Right lobe of liver (tissue), 6 donors: Measurements from ENCODE around the gene TMEM132D. TPM values are rescaled to one million over a fixed set of nuclear protein-coding genes. Genes with fewer than 3 reads are reported as not detected.

Experiments used
- ATAC-seq, 4 donors: fragments of 200-7000 bp; cut with Tn5 transposase; one replicate each; pipeline ENCODE4 v1.9.1; 2020; ENCODE audit warnings: mild to moderate bottlenecking in 4 of 4, moderate library complexity in 4 of 4
- DNase-seq, 3 donors: peaks; one replicate each; pipeline ENCODE4 v3.0.0-alpha.2; 2020
- H3K27ac ChIP-seq, 3 donors: fragments of 200-600 bp; one replicate each; pipeline ENCODE4 v1.8.0; 2022
- H3K27me3 ChIP-seq, 2 donors: fragments of 200-600 bp; one replicate each; pipeline ENCODE4 v1.8.0; 2022
- H3K36me3 ChIP-seq, 4 donors: fragments of 200-600 bp; sonication (generic) in 1 of 4; one replicate each; pipeline versions ENCODE4 v1.5.1 to v1.8.0; 2017 to 2022; ENCODE audit warnings: control low read depth in 1 of 4
- H3K4me1 ChIP-seq, 4 donors: fragments of 200-600 bp; sonication (generic) in 1 of 4; one replicate each; pipeline versions ENCODE4 v1.5.1 to v1.8.0; 2017 to 2022; ENCODE audit warnings: control low read depth in 1 of 4
- H3K4me3 ChIP-seq, 3 donors: fragments of 200-600 bp; one replicate each; pipeline ENCODE4 v1.8.0; 2022
- H3K9me3 ChIP-seq, 4 donors: fragments of 200-600 bp; sonication (generic) in 1 of 4; one replicate each; pipeline versions ENCODE4 v1.5.1 to v1.8.0; 2017 to 2022; ENCODE audit warnings: control low read depth in 1 of 4
- CTCF ChIP-seq, 4 donors: fragments of 200-600 bp in 3 of 4; fragments of 450-650 bp in 1 of 4; IDR thresholded peaks; one replicate each; pipeline versions ENCODE4 v1.5.1 to v1.8.0; 2016 to 2022; ENCODE audit warnings: antibody characterized with exemption in 4 of 4, mild to moderate bottlenecking in 2 of 4
- POLR2A ChIP-seq: fragments of 450-650 bp; IDR thresholded peaks from one replicate; pipeline ENCODE4 v1.6.1; 2017; ENCODE audit warnings: antibody characterized with exemption, mild to moderate bottlenecking
- whole genome bisulfite sequencing: methylation state at CpG from one replicate; pipeline ENCODE4 v1.1.6; 2018; ENCODE audit warnings: low coverage, low lambda C conversion rate; ENCODE audit not compliant: insufficient coverage; ENCODE audit errors: missing lambda C conversion rate; 5-methylcytosine and 5-hydroxymethylcytosine counted together
- intact Hi-C, 2 donors: fragments of 100-400 bp; cut with DNase I; formaldehyde crosslinking; loops; one replicate each; pipeline versions ENCODE4 v1.11.2 to v1.14.1; 2022
- total RNA-seq, 6 experiments: library from RNA; depleted of rRNA in 2 of 6; stranded (reverse); fragments of >200 nt in 2 of 6; fragmentation: NEBNext Ultra II Directional in 3 of 6; extraction: Animal tissue kit (Norgen Biotek cat#: 25700) in 3 of 6; gene quantifications; one replicate each; pipeline versions ENCODE4 v1.1.0 to v1.2.4, GENCODE V29; 2016 to 2023
- donor health status: DM: no; HTN: yes; CAD: no.
- donor health status: DM: no; HTN: no; CAD: no.
- donor health status: DM: no; HTN: no; CAD: no.
- donor health status: DM: no; HTN: yes; CAD: no.
- donor health status: DM: no; HTN: yes; CAD: no.

Gene TMEM132D
- total RNA-seq, 6 experiments from 2014 or later, result 0.10 to 0.35 (median 0.33) TPM; not detected in 3

GRCh38 chr12:129202109-129202814, 701.6 kb downstream of the TMEM132D start:
- DNase-seq (no peak), ATAC-seq (peak in 1 of 4 donors; percentile 19)
- Histone ChIP-seq H3K27me3 (no peaks in the 10 kb centered on the region), H3K9me3 (no peaks in the 10 kb centered on the region), H3K4me1 (no peaks in the 10 kb centered on the region), H3K4me3 (no peak overlapping the region), H3K36me3 (no peaks in the 10 kb centered on the region), H3K27ac (no peak overlapping the region)
- intact Hi-C loops, result no loop called here
- no peak for TF ChIP-seq CTCF (IDR thresholded peaks at IDR 0.05)
- no peak for TF ChIP-seq POLR2A
- WGBS, result 34% methylated on average over 6 of the region's 6 CpGs

DNA sequence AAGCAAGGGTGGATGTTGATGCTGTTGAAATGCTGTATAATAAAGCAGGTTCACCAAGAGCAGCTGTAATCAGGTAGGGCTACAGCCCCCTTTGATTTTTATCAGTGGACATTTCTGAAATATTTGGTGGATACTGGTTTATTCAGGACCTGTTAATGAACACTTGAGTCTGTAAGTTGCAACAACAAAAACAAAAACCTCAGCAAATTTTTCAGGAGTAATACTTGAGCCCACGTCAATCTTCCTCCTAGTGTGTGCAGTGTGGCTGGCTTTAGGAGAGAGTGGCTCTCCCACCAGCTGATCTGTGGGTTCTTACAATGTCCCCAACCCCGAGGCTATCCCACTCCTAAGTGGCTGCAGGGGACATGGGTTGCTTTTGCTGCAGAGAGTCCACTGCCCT, 702.8 kb downstream of the TMEM132D start:
- no peak for TF ChIP-seq CTCF (IDR thresholded peaks at IDR 0.05)
- Histone ChIP-seq H3K9me3 (no peaks in the 10 kb centered on the region), H3K4me3 (no peak overlapping the region), H3K4me1 (no peaks in the 10 kb centered on the region), H3K27me3 (no peaks in the 10 kb centered on the region), H3K27ac (no peak overlapping the region), H3K36me3 (no peaks in the 10 kb centered on the region)
- DNase-seq (no peak), ATAC-seq (no peak)
- WGBS, result 20% methylated on average over 2 of the region's 2 CpGs
- intact Hi-C loops, result no loop called here

DNA sequence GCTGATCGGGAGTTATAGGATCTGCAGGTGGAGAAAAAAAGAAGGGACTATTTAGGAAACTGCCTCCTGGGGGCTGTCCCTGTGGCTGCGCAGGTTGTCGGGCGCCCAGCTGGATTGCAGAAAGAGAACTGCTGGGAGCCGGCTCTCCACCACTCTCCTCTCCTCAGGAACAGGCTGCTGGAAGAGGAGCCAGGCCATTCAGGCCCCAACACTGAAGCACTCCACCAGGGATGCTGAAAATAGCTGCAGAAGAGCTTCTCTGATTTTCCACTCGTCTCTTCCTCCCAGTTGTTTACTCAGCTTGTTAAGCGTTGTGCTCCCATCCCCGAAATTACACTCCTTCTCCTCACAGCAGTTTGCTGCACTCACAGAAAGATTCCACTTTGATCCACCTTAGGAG, 703.2 kb downstream of the TMEM132D start:
- Histone ChIP-seq H3K9me3 (no peaks in the 10 kb centered on the region), H3K27ac (no peak overlapping the region), H3K4me1 (no peaks in the 10 kb centered on the region), H3K27me3 (no peaks in the 10 kb centered on the region), H3K4me3 (no peak overlapping the region), H3K36me3 (no peaks in the 10 kb centered on the region)
- TF ChIP-seq CTCF (IDR thresholded peaks at IDR 0.05) (no peak), POLR2A (no peak)
- DNase-seq, result no peak
- 40% methylated on average over 4 of the region's 8 CpGs for WGBS
- no peak for ATAC-seq
- intact Hi-C loops, result no loop called here

DNA sequence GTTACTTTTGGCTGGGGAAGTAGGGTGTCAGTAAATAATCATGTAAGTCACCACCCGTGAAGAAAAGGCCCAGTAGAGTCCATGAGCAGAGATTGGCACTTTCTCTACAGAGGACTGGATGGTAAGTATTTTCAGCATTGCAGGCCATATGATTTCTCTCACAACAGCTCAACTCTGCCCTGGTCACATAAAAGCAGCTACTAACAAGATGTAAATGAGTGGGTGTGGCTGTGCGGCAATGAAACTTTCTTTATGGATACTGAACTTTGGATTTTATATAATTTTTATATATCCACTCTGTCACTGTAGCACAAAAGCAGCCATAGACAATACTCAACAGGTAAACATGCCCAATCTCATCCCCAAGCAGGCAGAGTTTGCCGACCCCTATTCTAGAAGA, 706.9 kb downstream of the TMEM132D start:
- TF ChIP-seq CTCF (IDR thresholded peaks at IDR 0.05), result no peak
- no peak for TF ChIP-seq POLR2A
- H3K9me3 ChIP-seq, result no peaks in the 10 kb centered on the region
- ATAC-seq, result no peak
- no peaks in the 10 kb centered on the region for H3K4me1 ChIP-seq
- no peaks in the 10 kb centered on the region for H3K27me3 ChIP-seq
- DNase-seq, result no peak
- H3K4me3 ChIP-seq, result no peak overlapping the region
- intact Hi-C loops, result no loop called here
- H3K36me3 ChIP-seq, result no peaks in the 10 kb centered on the region
- no peak overlapping the region for H3K27ac ChIP-seq
- WGBS, result 45% methylated on average over 3 of the region's 3 CpGs
